HFF-Myc (cell line): ENCODE measurements around the gene TTC39B.

Experiments
- DNase-seq: peaks from one replicate; pipeline ENCODE4 v3.0.0-alpha.2; 2011; ENCODE audit warnings: low read depth; ENCODE audit errors: extremely low read depth
- H3K4me3 ChIP-seq: replicated peaks from 2 replicates; pipeline ENCODE4 v1.5.1; 2011; ENCODE audit warnings: low read depth, mild to moderate bottlenecking, control low read depth, low read length
- TF ChIP-seq, protein P1 (sequence below): IDR thresholded peaks from 2 replicates; pipeline ENCODE4 v1.5.1; 2012; ENCODE audit warnings: mild to moderate bottlenecking, low read depth, low read length, control low read depth; ENCODE audit errors: missing control alignments

Gene TTC39B

DNA sequence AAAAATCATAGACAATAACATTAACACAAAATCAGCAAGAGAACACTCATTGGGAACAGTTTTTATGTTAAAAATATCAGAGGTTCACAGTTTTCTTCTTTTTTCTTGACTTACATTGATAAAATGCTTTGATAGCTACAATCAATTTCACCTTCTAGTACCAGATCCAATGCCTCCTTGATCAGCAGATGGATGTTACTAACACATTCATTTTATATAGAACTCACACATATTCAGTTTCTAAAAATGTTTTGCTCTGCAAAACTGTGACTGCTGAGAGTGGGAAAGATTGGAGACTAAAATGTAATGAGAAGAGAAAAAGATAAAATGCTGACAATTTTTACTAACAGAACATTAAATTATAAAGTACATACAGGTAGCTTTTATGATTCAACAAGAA is 143.1 kb downstream of the TTC39B start:
- TF ChIP-seq, protein P1, sequence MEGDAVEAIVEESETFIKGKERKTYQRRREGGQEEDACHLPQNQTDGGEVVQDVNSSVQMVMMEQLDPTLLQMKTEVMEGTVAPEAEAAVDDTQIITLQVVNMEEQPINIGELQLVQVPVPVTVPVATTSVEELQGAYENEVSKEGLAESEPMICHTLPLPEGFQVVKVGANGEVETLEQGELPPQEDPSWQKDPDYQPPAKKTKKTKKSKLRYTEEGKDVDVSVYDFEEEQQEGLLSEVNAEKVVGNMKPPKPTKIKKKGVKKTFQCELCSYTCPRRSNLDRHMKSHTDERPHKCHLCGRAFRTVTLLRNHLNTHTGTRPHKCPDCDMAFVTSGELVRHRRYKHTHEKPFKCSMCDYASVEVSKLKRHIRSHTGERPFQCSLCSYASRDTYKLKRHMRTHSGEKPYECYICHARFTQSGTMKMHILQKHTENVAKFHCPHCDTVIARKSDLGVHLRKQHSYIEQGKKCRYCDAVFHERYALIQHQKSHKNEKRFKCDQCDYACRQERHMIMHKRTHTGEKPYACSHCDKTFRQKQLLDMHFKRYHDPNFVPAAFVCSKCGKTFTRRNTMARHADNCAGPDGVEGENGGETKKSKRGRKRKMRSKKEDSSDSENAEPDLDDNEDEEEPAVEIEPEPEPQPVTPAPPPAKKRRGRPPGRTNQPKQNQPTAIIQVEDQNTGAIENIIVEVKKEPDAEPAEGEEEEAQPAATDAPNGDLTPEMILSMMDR, result no peak
- H3K4me3 ChIP-seq, result no peak overlapping the region
- no peak for DNase-seq

DNA sequence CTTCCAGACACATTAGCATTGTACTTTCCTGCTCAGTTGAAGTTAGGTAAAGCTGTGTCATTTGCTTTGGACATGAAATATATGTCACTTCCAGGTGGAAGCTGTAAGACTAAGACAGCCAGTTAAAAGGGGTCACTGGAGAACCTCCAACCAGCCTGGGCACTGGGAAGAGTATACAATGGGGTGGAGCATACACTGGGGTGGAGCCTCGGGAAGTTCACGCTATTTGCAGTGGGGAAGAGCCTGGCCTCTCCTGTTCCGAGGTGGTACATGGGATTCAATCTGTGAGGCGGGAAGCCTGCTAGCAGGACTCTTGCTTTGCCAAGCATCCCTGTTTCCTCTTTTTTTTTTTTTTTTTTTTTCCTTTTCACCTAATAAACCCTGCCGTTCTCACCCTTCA is 145.3 kb downstream of the TTC39B start:
- DNase-seq, result no peak
- no peak overlapping the region for H3K4me3 ChIP-seq
- TF ChIP-seq, protein P1, result no peak

DNA sequence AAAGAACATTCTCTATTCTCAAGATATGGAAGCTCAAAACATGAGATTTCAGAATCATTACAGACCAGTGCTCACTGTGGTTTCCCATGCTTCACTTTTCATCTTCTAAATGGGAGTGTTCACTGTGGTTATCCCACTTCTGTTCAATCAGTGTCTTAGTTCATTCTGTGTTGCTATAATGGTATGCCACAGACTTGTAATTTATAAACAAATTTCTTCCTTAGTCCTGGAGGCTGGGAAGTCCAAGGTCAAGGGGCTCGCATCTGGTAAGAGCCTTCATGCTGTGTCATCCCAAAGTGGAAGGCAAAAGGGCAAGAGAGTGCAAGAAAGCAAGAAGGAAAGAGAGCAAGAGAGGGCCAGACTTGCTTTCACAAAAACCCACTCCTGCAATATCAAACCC is 146.3 kb downstream of the TTC39B start:
- TF ChIP-seq, protein P1, result no peak
- peak; percentile 16 for DNase-seq
- no peak overlapping the region for H3K4me3 ChIP-seq

DNA sequence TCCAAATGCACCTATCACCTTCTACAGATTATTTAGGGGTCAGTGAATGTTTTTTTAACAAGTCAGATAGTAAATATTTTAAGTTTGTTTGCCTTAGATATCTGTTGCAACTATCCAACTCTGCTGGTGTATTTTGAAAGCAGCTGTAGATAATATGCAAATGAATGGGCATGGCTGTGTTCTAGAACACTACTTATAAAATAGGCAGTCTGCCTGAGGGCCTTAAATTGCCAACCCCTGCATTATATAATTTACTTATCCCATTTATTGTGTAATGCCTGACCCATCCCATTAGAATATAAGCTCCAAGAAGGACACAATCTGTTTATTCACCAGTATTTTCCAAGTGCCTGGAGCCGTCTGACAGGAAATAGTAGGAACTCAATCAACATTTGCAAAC is 149.0 kb downstream of the TTC39B start:
- TF ChIP-seq, protein P1, result no peak
- no peak for DNase-seq
- H3K4me3 ChIP-seq, result no peak overlapping the region

DNA sequence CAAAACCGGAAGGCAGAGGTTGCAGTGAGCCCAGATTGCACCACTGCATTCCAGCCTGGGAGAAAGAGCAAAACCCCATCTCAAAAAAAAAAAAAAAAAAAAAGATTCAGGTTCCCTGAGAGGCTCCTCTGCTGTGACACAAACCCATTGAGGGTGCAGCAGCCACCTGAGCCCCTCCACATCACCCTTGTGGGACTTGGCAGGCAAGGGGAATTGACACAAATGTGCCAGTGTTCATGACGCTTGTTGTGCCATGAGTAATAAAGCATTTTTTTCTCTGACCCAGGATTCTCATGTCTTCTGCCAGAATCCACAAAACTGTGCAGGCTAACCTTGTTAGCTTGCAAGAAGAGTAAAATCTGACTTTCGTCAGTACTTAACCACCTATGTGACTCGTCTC is 149.6 kb downstream of the TTC39B start:
- H3K4me3 ChIP-seq, result no peak overlapping the region
- TF ChIP-seq, protein P1, result no peak
- no peak for DNase-seq

DNA sequence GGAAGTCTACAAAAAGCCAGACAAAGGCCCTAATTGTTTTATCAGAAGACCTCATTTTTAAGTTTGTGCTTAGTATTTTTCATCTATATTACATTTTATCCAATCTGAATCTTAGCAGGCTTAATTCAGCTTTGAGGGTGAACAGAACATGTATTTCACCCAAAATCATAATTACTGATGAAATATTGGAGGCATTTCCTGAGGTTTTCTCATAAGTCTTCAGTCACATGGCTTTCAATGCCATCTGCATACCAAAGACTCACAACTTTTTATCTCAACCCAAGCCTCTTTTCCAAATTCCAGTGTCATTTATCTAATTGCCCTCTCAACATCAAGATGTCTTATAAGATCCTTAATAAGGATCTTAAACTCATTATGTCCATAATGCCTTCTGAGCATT is 150.8 kb downstream of the TTC39B start:
- no peak overlapping the region for H3K4me3 ChIP-seq
- no peak for DNase-seq
- TF ChIP-seq, protein P1, result no peak

DNA sequence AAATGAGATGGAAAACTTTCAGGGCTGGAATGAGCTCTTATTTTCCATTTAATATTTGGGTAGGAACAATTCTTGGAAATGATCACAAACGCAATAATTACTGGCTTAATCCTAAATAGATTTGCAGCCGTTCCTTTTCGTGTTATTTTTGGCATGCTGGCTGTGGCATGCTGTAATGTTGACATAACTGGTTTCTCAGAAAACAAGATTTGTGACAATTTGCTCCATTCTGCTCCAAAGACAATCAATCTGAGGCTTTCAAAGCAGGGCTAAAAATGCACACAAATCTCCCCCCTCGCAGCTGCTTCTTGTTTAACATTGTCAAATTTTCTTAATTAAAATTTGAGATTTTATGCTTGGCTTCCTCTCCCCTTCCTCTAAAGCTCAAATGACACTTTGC is 151.2 kb downstream of the TTC39B start:
- TF ChIP-seq, protein P1, result no peak
- no peak overlapping the region for H3K4me3 ChIP-seq
- DNase-seq, result no peak
